NCI-H446 treated with DMSO at 0.1 percent for 48 hours (cell line): Measurements from ENCODE around the gene ADRA2C.

Experiments used
- DNase-seq: peaks from one replicate; lab custom pipeline; 2025; lab: John Stamatoyannopoulos, UW

Gene ADRA2C

DNA sequence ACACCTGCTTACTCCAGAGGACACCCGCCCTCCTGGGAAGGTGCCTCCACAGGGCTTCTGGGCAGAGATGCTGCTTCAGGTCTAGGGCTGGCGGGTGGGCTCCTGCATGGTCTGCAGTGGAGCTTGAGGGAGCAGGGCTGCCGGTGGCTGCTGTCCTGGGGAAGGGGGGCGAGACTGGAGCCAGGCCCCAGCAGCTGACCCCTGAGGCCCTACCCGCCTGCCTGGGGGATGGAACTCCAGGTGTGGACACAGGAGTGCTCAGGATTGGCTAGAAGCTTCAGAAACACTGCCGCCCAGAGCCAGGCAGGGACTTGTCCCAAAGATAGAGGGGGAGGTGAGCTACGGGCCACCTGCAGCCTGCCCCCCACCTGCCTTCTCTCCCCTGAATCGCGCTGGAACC lies 33.0 kb upstream of the ADRA2C start:
- DNase-seq, result no peak

DNA sequence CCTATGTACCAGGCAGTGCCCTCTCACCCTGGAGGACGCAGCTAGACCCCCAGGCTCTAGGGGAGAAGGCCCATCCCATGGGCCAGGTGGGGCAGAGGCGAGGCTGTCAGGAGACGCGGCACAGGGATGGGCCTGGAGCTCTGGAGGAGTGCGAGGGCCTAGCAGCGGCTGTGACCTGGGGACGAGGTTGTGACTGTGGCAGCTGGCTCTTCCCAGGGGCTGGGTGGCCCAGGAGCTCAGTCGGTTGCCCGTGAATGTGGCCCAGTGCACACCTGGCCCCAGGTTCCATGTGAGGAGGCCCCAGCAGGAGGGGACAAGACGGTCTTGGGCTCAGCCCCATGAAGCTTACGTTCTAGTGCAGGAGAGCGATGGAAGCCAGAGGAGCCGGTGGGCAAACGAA lies 31.0 kb upstream of the ADRA2C start:
- DNase-seq, result no peak

DNA sequence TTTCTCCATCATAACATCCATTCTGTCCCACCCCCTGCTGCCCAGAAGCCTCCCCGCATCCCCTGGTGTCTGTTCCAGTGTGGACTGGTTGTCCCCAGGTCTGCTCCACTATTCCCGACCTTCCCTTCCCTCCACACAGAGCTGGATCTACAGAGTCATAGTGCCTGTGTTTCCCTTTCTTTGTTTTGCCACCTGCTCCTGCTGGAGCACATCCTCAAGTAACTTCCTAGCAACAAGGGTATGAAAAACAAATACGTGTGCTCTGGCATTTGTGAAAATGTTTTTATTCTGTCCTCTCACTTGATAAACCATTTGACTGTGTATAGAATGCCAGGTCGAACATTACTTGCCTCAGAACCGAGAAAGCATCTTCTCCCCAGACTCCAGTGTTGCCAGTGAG lies 29.9 kb upstream of the ADRA2C start:
- no peak for DNase-seq

DNA sequence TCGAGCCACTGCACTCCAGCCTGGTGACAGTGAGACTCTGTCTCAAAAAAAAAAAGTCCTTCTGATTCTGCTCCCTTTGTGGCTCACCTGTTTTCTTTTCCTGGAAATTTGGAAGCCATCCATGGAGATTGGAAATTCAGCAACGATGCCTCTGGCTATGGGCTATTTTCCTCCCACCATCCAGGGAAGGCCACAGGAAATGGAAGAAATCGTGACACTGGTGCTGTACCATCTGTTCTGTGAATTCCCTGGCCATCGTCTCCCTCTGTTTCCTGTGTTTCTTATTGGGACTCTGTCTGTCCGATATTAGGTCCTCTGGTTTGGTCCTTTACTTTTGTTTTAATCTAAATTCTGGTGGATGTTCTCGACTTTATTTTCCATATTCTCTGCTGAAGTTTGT lies 29.4 kb upstream of the ADRA2C start:
- DNase-seq, result no peak

DNA sequence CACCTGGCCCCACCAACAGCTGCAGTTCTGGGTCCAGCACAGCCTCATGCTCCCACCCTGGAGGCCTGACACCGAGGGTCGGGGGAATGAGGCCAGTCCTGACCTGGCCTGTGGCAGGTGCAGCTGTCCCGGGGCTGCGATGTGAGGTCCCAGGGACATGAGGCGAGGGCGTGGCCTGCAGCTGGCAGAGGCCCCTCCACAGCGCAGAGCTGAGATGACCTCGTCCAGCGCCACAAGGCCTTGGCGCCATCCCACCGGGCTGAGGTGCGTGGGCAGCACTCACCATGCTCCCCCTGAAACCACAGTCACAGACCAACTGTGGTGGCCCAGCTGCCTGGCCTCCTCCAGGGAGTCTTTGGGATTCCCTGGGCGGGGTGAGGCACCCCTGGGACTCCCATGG lies 26.6 kb upstream of the ADRA2C start:
- DNase-seq, result no peak

DNA sequence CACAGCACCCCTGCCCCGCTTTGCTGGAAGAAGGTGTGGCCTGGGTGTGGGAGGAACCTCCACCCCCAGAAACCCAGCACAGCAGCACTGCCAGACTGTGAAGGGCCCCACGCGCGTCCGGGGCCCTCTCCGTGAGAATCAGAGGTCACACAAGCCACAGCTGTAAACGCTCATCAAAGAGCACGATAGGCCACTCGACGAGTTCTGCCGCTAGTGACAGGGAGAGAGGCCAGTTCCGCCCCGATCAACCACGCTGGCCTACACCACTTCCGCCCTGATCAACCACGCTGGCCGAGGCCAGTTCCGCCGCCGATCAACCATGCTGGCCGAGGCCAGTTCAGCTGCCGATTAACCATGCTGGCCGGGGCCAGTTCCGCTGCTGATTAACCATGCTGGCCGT lies 25.9 kb upstream of the ADRA2C start:
- DNase-seq, result no peak

DNA sequence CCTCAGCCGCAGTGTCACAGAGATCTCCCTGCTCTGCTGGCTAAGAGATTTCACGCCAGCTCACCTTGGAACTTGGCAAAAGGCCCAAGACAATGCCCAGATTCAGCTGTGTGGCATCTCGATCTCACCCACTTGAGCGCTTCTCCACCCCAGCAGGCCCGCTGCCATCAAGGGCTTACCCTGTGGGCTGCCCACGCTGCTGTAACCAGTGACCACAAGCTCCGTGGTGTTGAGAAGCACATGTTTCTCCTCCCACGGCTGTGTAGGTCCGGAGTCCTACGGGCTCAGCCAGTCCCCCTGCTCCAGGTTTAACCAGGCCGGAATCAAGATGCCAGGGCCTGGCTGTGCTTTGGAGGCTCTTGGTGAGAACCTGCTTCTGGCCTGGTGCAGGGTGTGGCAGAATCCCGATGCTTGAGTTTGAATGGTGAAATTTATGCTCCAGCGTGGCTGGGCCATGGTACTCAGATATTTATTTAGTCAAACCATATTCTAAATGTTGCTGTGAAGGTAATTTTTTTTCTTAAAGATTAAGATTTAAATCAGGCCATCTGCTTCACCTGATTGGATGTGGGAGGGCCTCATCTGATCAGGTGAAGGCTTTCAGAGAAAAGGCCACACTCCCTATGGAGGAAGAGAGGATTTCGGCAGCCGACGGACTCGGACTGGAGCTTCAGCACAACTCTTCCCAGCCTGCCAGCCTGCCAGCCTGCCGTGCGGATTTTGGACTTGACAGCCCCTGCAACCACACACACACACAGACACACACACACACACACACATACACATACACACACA lies 24.8 kb upstream of the ADRA2C start:
- no peak for DNase-seq

DNA sequence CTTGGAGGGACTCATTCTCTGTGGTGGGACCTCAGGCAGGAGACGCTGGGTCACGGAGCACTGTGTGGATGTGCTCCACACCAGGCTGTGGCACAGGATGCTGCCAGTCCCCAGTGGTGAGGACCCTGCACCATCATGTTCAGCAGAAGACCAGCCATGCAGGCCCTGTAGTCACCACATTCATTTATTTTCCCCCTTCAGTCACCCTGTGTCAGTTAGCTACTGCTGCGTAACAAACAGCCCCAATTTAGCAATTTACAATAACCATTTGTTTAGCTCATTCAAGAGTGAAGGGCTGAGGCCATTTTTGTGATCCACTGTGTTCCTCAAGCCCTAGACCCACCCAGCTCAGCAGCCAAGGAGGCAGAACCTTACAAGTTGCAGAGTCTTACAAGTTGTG lies 23.6 kb upstream of the ADRA2C start:
- no peak for DNase-seq

DNA sequence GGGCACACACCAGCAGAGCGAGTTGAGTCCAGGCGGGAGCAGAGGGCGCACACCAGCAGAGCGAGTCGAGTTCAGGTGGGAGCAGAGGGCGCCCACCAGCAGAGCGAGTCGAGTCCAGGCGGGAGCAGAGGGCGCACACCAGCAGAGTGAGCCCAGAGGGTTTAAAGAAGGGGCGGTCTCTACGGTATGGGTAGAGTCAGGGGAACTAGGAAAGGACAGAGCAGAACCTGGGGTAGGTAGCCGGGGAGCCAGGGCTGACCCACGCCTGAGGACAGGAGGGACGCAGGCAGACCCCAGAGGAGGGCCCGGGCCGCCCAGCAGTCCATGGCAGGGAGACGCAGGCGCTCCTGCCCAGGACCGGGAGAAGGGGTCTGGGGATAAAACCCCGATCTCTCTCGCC lies 22.0 kb upstream of the ADRA2C start:
- DNase-seq, result no peak

DNA sequence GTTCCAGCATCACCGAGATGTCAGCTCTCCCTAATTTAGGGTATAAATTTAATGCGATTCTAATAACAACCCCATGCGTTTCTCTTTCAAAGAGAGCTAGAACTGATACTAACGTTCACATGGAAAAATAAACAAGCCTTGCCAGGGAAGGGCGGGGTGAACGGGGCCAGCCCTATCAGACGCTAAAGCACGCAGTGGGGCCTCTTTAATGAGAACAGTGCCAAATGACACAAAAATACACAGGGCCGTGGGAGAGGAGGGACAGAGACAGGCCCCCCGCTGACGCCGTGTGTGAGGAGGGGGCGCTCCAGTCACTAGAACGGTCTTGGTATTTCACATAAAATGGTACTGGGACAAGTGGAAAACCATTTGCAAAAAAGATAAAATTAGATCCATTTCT lies 21.3 kb upstream of the ADRA2C start:
- no peak for DNase-seq

DNA sequence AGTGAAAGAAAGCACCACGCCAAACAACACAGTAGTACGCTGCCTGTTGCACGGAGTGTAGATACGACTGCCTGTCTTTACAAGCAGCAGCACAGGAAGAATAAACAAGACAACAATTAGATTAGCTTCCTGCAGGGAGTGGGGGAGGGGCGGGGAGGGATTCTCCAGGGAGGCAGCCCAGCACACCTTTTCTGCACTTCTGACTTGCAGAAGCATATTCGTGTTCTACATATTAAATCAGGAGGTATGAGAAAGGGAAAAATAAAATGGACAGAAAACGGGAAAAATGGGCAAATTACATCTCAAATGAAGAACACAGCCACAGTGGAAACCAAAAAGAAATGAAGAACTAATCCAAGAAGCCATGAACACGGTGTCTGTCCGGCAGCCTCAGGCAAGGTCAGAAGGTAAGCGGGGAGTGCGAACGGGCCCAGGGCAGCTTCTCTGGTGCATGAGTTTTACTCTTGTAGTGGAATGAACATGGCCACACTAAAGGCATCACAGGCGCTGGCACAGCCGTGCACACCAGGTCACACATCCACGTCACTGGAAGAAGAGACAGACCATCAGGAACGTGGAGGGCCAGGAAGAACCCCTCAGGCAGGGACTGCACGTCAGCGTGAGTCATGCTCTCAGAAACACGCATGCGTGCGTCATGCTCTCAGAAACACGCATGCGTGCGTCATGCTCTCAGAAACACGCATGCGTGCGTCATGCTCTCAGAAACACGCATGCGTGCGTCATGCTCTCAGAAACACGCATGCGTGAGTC lies 20.1 kb upstream of the ADRA2C start:
- DNase-seq, result no peak

DNA sequence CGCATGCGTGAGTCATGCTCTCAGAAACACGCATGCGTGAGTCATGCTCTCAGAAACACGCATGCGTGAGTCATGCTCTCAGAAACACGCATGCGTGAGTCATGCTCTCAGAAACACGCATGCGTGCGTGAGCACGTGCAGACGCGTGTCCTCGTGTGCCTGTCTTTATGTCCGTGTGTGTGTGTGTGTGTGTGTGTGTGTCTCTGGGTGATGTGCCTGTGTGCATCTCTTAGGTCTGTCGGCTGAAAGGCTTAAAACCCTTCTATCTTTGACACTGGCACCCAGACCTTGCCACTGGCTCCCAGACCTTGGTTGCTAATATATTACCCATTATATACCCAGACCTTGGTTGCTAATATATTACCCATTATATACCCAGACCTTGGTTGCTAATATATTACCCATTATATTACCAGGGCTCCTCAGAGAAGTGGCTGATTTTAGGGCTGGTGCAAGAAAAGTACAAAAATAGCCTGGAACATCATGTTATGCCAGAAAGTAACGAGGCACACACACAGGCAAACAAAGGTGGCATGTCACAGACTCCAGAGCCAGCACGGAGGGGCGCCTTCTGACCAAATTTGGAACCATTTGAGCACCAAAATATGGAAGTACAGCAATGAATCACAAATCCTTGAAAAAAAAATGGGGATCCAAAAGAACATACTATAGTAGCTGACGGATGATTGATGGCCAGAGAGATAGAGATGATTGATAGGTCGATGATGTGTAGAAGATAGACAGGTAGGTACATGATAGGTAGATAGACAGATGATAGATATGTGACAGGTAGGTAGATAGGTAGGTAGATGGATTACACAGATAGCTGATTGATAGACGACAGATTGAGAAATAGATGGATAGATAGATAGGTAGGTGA lies 19.2 kb upstream of the ADRA2C start:
- DNase-seq, result no peak

DNA sequence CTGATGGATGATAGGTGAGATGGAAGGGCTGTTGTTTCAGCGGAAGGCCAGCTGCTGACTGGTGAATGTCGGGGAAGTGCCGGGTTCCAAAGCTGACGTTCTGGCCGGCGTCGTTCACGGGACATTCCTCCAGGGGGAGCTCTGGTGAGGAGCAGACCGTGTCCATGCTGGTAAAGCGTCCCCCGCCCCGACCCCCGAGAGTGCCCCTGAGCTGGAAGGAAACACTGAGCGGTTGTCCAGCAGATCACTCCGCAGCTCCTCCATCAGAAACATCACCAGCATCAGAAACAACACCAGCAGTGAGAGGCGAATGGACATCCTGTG lies 18.6 kb upstream of the ADRA2C start:
- no peak for DNase-seq

DNA sequence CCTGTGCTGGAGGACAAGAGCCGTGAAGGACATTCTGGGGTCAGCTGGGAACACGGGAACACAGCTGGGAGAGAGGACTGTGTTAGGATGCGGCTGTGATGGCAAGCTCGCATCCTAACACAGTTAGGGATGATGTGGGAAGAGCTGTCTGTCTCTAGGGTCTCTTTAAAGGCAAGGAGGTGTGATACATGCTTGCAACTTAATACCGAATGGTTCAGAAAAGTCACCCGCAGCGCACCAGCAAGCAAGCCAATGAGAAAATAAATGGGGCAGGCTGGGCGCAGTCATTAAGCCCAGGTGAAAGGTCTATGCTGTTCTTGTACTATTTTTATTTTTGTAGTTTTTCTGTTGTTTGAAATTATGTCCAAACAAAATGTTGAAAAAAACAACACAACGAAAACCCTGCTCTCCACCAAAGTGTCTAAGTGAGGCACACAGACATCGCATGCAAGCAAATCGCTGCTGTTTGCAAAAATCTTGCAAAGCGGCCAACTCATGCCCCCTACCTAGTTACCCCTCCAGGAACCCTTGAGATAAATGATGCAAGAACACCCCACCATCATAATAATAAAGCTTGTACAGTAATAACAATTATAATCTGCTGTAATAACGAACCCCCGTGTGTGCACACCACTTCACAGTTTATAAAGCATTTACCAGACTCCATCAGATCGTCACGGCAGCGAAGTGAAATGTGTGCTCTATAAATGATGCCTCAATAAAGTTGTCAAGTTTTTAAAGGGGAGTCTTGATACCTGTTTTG lies 17.9 kb upstream of the ADRA2C start:
- no peak for DNase-seq

DNA sequence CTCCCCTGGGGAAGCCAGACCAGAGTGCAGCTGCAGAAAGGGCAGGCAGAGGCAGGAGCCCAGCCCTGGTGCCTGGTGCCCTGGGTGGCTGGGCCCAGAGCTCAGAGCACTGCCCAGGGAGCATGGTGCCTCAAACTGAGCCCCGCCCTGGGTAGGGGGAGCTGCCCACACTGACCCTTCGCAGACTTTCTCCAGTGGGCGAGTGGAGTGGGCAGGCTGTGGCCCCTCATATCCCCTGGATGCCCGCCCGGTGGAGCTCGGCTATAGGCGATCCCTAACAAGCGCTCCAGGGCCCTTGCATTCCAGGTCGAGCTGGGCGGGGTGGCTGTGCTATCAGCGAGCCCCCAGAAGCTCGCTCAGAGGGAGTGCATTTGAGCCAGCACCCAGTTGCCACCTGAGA lies 17.1 kb upstream of the ADRA2C start:
- DNase-seq, result no peak

DNA sequence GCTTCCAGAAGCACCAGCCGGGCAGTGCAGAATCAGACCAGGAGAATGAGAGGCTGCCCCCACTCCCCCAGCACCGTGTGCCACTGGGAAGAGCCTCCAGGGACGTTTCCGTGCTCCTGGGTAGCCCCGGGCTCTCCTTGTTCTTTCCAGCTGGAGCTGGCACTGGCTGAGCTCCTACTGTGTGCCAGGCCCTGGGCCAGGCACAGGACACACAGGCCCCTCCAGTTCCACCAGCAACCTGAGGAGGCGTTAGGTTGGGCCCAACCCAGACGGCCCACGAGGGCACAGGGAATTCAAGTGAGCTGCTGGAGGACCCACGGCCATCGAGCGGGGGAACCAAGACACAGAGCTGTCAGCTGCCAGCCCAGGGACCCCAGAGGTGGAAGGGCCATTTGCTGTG lies 15.9 kb upstream of the ADRA2C start:
- no peak for DNase-seq

DNA sequence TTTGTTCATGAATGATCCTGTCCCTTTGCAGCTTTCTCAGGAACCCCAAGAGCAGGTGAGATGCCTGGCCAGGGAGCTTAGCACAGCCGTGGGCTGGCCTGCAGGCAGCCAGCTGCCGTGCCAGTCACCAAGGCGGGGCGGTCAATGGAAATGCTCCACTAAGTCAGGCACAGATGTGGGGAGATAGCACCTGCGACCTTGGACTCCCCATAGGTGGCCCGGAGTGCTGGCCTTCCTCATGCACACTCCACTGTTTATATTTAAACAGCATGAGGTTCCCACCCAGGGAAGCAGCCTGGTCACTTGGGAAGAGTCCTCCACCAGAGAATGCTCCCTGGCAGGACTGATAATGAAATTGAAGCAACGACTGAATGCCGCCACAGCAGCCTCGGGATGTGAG lies 14.2 kb upstream of the ADRA2C start:
- no peak for DNase-seq

DNA sequence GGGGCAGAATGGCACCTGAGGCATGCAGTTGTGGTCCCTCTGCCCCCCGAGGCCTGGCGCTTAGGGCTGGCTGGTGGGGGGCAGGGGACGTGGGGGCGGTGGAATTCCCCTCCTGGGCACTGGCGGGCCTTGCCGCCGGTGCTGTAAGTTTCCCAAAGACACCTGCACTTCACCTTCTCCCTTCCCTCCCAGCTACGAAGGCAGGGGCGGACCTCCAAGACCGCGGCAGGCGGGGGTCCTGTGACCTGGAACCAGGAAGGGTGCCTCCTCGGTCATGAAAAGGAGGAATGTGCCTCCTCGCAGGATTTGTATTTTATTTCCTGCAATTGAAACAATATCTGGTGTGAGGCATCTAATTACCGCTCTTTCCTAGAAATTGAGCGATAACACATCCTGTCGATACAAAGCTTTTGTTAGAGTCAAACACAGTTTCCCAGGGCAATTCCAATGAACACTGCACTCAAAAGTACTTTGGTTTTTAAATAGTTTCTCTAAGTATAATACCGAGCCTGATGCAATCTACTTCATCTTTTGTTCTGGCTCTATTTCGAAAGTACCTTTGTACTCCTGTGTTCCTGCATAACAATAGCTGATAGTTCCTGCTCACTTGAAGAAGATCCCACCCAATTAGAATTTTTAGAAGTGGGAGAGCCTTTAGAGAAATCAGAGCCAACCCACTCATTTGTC lies 12.3 kb upstream of the ADRA2C start:
- no peak for DNase-seq

DNA sequence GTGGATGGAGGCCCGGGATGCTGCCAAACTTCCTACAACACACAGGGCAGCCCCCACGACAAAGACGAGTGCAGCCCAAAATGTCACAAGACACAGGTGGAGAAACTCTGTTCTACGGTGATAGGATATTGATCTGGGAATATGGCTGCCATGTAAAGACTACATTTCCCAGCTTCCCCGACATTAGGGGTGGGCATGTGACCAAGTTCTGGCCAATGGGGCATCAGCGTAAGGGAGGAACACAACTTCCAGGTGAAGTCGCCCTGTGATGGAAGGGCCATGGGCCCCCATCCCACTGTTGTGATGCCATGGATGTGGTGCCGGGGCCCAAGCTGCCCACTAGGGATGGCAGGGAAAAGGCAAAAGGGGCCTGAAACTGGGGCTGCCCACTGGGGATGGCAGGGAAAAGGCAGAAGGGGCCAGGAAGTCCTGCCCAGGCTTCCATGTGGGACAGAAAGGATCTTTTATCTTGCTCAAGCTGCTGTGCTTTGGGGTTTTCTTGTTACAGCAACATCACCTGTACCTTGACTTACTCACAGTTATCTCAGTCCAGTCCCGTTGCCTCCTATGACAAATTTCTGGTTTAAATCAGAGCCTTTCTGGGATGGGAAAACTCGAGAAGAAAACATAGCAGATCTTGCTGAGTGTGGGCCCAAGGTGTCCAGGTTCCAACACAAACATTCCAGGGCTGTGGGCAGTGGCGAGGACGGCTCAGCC lies 9.7 kb upstream of the ADRA2C start:
- DNase-seq, result no peak

DNA sequence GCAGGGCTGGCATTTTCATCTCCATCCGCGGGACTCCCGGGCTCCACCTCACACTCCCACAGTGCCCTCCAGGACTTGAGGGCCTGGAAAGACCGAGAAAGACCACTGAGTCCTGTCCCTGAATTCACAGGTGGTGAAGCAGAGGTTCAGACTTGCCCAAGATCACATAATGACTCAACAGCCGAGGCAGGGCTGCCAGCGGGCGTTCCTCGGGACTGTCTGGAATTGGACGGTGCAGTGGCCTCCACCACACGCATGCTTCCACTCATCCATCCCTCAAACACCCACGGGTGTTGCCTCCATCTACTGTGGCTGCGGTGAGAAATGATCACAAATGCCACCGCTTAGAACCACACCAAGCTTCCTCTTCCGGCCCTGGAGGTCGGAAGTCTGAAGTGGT lies 6.9 kb upstream of the ADRA2C start:
- no peak for DNase-seq

DNA sequence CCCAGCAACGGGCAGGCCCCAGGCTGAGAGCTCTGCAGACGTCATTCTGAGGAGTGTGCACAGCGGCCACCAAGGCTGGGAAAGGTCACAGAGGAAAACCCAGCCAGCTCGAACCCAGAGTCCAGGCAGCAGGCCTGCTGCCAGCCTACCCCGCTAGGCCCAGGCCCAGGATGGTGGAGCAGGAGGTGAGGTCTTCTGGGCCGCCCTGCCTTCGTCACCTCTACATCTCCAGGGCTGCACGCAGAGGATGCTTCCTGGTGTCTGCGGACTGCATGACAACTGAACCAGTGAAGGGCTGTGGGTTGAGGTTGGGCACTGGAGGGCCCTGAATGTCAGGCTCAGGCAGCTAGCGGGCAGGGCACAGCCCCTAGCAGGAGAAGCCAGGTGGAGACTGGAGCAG lies 5.8 kb upstream of the ADRA2C start:
- DNase-seq, result no peak
